Stimulated activated CD4-positive, alpha-beta T cell treated with anti-CD3 and anti-CD28 coated beads, Interleukin-2, amount 100 ng/mL, for 4 hours (primary cell): ENCODE data around the gene FABP3.

ENCODE experiments used
- DNase-seq: peaks from one replicate; pipeline ENCODE4 v3.0.0-alpha.2; 2020; ENCODE audit warnings: low read depth

FABP3 gene

GRCh38 chr1:31373056-31373896, at the start of gene FABP3:
Gene FABP3 (minus strand): TSS chr1:31373076. CDS start chr1:31373014, 62 bp downstream.
- DNase-seq: no peak

- no peak for DNase-seq
Measured at GRCh38 chr1:31421371-31422040, 48.6 kb upstream of the FABP3 start.

GRCh38 chr1:31420716-31421115, 47.8 kb upstream of the FABP3 start:
- DNase-seq: no peak

- no peak for DNase-seq
Measured at GRCh38 chr1:31418626-31419323, 45.9 kb upstream of the FABP3 start.

- no peak for DNase-seq
Measured at GRCh38 chr1:31417148-31417547, 44.3 kb upstream of the FABP3 start.

- DNase-seq: no peak
Measured at GRCh38 chr1:31416101-31416736, 43.3 kb upstream of the FABP3 start.

- no peak for DNase-seq
Measured at GRCh38 chr1:31415658-31416057, 42.8 kb upstream of the FABP3 start.

- no peak for DNase-seq
Measured at GRCh38 chr1:31414980-31415370, 42.1 kb upstream of the FABP3 start.

GRCh38 chr1:31413405-31414001, 40.6 kb upstream of the FABP3 start:
- no peak for DNase-seq

GRCh38 chr1:31412732-31413404, 40.0 kb upstream of the FABP3 start, which contains the start of gene SERINC2:
Gene SERINC2 (plus strand): TSS chr1:31413213. CDS start chr1:31413266, 53 bp downstream.
- DNase-seq: no peak

GRCh38 chr1:31412205-31412604, 39.3 kb upstream of the FABP3 start:
- no peak for DNase-seq

- no peak for DNase-seq
Measured at GRCh38 chr1:31410871-31411270, 38.0 kb upstream of the FABP3 start.

GRCh38 chr1:31409946-31410858, 37.3 kb upstream of the FABP3 start:
- DNase-seq: no peak

GRCh38 chr1:31408788-31409318, 36.0 kb upstream of the FABP3 start:
- DNase-seq: no peak

GRCh38 chr1:31407029-31407626, 34.3 kb upstream of the FABP3 start:
- DNase-seq: no peak

GRCh38 chr1:31405578-31406245, 32.8 kb upstream of the FABP3 start:
- no peak for DNase-seq

- DNase-seq: no peak
Measured at GRCh38 chr1:31401241-31401640, 28.4 kb upstream of the FABP3 start.

GRCh38 chr1:31400393-31400792, 27.5 kb upstream of the FABP3 start:
- no peak for DNase-seq

GRCh38 chr1:31399976-31400375, 27.1 kb upstream of the FABP3 start:
- no peak for DNase-seq
